NCI-H1436 treated with DMSO at 0.1 percent for 48 hours (cell line): Measurements from ENCODE around the gene PIK3R5.
"Not testable (repeated sequence)": the region's sequence is repeated elsewhere in the genome, so short reads cannot be mapped to it uniquely, and the experiment has no call there.

Source experiments
- DNase-seq: peaks from one replicate; lab custom pipeline; 2025; lab: John Stamatoyannopoulos, UW

The PIK3R5 gene

GRCh38 chr17:8965394-8966168 is at the start of gene PIK3R5:
Gene PIK3R5 (minus strand): TSS chr17:8965707. CDS start chr17:8911494, 54,213 bp downstream.
- DNase-seq: no peak

- DNase-seq: no peak
Measured at GRCh38 chr17:9011001-9011400, 45.5 kb upstream of the PIK3R5 start.

GRCh38 chr17:9009737-9010136 is 44.2 kb upstream of the PIK3R5 start:
- DNase-seq: no peak

GRCh38 chr17:9009096-9009495 is 43.6 kb upstream of the PIK3R5 start:
- DNase-seq: no peak

GRCh38 chr17:9007052-9007714 is 41.7 kb upstream of the PIK3R5 start:
- no peak for DNase-seq

- DNase-seq: no peak
Measured at GRCh38 chr17:9006175-9006767, 40.8 kb upstream of the PIK3R5 start.

GRCh38 chr17:9004961-9005285 is 39.4 kb upstream of the PIK3R5 start:
- no peak for DNase-seq

- no peak for DNase-seq
Measured at GRCh38 chr17:9004132-9004960, 38.8 kb upstream of the PIK3R5 start.

GRCh38 chr17:9003355-9004131 is 38.0 kb upstream of the PIK3R5 start:
- DNase-seq: no peak

GRCh38 chr17:9002606-9003354 is 37.3 kb upstream of the PIK3R5 start:
- no peak for DNase-seq

GRCh38 chr17:9002227-9002605 is 36.7 kb upstream of the PIK3R5 start:
- DNase-seq: no peak

- no peak for DNase-seq
Measured at GRCh38 chr17:9001559-9001958, 36.1 kb upstream of the PIK3R5 start.

- DNase-seq: no peak
Measured at GRCh38 chr17:8997994-8998628, 32.6 kb upstream of the PIK3R5 start.

- no peak for DNase-seq
Measured at GRCh38 chr17:8995711-8996110, 30.2 kb upstream of the PIK3R5 start.

GRCh38 chr17:8994319-8994718 is 28.8 kb upstream of the PIK3R5 start:
- no peak for DNase-seq

- no peak for DNase-seq
Measured at GRCh38 chr17:8991514-8992285, 26.2 kb upstream of the PIK3R5 start.

- DNase-seq: not testable (repeated sequence)
Measured at GRCh38 chr17:8988263-8988935, 22.9 kb upstream of the PIK3R5 start.

- no peak for DNase-seq
Measured at GRCh38 chr17:8986295-8986694, 20.8 kb upstream of the PIK3R5 start.

GRCh38 chr17:8985054-8985701 is 19.7 kb upstream of the PIK3R5 start:
- DNase-seq: no peak
